ENCODE results near the gene ZNF71.
A peak's percentile ranks its signal among the peaks of the same experiment; 100 is the strongest.
"Not testable (repeated sequence)": the region's sequence is repeated elsewhere in the genome, so short reads cannot be mapped to it uniquely, and the experiment has no call there.

The ZNF71 gene

DNA sequence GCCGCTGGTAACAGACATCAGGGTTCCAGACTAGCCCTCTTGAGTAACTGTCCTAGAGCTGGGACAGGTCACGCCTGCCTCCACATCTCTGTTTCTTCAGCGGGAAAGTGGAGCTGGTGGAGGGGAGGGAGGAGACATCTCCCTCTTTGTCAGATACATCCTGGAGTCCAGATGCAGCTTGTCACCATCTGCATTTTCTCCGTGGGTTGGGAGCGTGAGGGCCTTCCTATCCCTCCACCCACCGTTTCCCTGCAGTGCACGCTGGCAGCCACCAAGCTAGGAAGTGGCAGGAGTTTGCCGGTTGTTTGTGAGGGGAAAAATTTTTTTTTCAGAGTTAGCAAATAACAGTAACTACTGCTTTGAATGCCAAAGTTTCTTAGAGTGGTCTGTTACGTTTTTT, 27.9 kb downstream of the ZNF71 start:
- no peak for DNase-seq

DNA sequence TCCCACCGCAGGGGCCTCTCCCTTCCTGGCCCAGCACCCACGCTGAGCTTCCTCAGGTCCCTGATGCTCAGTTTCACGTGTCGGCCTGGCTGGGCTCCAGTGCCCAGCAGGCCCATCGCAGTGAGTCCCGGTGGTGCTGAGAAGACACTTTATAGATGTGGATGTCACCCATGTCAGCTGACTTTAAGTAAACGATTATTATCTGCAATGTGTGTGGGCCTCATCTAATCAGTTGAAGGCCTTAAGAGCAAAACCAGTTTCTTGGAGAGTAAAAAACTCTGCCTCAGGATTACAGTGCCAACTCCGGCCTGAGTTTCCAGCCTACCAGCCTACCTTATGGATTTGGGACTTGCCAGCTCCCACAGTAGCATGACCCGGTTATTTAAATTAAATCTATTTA, 30.6 kb downstream of the ZNF71 start:
- no peak for DNase-seq

DNA sequence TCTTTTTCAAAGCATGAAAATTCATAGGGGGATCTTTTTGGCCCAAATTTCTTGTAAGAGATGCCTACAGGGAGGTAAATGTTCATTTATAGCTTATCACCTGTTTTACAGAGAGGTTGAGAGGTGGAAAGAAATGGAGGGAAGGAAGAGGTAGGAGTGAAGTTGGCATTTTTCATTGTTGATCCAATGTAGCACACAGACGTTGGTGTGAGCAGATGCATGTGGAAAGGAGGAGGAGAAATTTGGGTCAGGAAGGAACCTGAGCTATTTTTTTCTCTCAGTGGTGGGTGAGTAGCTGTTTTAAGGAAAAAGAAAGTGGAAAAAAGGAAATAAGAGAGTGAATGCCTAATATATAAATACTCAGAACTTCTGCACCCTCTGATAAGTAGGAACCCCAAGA, 37.9 kb downstream of the ZNF71 start:
- no peak for DNase-seq

DNA sequence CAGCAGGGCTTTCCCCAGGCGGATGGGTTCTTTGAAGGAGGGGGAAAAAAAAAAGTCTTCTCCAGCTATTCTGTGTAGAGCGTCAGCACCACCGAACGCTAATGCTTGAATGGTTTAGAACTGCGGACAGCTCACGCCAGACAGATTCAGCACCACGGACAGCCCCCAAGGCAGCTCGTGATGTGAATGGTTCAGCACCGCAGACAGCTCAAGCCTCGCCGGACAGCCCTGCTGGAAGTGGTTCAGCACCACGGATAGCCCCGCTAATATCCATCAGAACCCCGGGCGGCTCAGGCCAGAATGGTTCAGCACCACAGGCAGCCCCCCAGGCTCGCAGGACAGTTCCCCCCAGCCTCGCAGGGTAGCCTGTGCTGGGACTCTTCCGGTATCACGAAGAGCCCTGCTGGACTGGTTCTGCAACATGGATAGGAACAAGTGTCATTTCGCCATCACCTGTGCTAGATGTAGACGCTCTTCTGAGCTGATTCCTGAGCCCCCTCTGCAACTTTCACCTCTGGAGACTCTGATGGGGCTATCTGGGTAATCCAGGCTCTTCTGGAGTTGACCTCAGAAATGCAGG, 43.0 kb downstream of the ZNF71 start:
- peak in 1 of 2 donors; percentile 14 for DNase-seq

DNA sequence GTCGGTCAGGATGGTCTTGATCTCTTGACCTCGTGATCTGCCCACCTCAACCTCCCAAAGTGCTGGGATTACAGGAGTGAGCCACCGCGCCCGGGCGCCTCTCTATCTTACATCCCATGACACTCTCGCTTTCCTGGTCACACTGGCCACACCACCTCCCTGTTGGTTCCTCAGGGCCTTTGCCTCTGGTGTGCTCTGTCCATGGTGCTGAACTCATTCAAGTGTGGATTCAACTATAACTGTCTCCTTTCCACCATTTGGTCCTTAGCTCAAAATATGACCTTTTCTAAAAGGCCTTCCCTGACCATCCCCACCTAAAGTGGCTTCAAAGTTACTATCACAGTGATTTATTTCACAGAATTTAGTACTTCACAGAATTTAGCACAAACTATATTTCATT, 44.1 kb downstream of the ZNF71 start:
- no peak for DNase-seq

DNA sequence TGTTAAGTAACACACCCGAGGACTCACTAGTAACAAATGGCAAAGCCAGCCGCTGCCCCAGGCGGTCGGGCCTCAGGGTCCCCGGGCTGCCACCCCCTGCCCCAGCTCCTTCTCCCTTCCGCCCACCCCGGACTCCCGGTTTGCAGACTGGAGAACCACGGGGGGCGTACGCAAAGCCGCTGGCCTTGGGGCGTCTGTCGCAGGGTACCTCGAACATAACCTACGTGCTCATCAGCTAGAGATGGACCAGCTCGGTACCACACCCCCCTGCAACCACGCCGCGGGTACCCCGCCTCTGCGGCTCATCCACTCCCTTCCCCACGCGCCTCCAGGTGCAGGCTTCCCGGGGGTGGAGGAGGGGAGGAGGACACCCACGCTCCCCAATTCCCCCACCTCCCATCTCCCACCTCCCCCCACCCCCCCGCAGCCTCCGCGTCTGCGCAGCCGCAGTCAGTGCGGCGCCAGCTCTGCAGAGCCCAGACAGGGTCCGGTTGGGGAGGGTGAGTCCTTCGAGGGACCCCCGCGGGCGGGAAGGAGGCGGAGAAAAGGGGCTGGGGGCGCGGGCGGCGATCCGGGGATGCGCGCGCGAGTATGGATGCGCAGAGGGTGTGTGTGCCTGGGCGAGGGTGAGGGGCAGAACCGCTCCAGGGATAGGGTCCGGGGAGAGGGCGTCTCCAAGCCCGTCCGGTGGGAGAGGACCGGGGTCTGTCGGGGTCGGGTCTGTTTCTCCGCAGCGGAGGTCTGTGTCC, 47.8 kb downstream of the ZNF71 start, which contains the start of gene SMIM17:
Gene SMIM17 (plus strand): TSS at position 449 of the 749 bp plus-strand sequence. CDS start 2,509 bp downstream, outside the sequence.
- no peak for DNase-seq

DNA sequence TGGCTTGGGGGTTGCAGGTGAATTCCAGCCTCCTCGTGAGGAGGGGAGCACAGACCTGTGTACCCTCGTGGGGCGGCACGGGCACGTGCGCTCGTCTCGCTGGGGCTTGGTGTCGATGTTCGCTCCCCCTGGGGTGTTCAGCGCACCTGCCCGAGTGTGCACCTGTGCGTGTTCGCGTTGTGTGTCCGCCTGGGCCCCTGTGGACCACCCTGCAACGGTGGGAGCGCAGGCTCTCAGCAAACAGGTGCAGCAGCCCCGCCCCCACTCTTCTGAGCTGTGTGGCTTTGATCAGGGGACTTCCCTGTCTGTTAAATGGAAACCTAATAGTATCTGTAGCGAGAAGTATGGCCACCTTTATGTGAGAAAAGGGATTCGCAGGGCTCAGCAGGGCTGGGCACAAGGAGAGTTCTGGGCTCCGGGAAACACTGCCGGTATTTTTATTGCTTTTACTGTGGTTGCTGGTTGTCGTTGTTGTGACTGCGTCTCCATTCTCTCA, 48.4 kb downstream of the ZNF71 start:
- no peak for DNase-seq

DNA sequence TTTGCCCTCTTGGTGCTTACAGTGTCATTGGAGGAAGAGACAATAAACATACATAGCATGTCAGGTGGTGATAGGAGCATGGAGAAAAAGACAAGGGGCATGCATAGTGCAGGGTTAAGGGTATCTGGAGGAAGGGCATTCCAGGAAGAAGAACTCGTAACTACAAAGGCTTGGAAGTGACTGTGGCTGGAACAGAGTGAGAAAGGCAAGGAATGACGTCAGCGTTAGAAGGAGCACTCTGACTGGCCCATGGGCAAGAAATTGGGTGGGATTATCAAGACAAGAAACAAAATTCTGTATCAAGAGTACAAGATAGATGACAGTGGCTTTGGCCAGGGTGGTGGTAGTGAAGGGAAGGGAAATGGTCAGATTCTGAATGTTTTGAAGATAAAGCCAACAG, 59.0 kb downstream of the ZNF71 start:
- DNase-seq = no peak

DNA sequence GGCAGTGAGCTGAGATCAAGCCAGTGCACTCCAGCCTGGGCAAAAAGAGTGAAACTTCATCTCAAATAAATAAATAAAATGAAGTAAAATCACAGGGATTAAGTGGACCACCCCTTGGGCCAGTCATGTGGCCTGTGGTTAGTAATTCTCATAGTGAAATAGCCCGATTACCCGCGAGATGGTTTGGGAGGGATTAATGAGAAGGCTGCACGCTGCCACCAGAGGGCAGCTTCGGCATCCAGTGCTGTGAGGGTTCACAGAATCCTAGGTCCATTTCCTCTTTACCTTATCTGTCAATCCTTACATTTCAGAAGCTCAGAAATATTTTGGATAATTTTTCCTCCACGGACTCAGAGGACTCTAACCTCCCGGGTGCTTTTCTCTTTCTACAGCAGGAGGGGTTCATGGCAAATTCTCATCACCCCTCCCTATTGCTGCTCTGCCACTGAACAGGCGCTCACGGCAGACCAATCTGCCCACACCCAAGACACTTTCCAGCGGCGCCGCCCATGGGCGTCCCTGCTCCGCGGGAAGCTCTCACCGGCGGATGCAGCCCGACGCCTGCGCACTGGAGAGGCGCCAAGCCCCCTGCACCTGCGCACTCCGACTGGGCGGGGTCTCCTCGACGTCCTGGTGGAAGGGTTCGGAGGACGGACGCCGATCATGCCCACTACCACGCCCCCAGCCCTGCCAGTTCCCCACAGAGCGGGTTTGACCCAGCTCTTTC, 65.4 kb downstream of the ZNF71 start:
- DNase-seq = no peak

DNA sequence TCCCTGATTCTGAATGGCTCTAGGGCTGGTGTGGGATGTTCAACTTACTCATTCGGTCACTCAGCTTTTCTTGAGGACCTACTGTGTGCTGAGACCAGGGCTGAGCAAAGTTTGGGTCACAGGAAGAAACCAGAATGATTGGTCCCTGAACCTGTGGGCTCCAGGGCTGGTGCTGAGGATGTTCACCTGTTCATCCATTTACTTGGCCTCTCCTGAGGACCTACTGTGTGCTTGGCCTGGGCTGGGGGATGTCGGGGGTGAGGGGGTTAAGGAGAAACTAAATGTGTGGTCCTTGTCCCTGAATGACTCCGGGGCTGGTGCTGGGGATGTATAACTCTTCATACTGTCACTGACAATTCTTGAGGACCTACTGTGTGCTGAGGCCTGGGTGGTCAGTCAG, 66.1 kb downstream of the ZNF71 start:
- DNase-seq = no peak

DNA sequence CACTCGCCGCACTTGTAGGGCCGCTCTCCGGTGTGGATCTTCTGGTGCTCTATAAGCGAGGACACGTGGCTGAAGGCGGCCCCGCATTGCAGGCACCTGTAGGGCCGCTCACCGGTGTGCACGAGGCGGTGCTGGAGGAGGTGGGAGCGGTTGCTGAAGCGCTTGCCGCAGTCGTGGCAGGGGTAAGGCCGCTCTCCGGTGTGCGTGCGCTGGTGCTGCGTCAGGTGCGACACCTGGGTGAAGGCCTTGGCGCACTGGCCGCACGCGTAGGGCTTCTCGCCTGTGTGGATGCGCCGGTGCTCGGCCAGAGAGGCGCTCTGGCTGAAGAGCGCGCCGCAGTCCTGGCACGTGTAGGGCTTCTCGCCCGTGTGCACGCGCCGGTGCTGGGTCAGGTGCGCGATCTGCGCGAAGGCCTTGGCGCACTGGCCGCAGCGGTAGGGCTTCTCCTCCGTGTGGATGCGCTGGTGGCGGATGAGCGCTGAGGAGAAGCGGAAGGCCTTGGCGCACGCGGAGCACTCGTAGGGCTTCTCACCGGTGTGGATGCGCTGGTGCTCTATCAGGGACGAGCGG, 68.9 kb downstream of the ZNF71 start:
- no peak for DNase-seq

DNA sequence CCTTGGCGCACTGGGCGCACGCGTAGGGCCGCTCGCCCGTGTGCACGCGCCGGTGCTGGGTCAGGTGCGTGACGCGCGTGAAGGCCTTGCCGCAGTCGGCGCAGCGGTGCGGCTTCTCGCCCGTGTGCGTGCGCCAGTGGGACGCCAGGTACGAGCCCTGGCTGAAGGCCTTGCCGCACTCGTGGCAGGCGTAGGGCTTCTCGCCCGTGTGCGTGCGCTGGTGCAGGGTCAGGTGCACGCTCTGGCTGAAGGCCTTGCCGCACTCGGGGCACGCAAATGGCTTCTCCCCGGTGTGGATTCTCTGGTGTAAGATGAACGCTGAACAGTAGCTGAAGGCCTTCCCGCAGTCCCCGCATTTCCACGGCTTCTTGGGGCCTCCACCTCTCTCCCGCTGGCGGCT, 69.4 kb downstream of the ZNF71 start:
- DNase-seq = no peak

DNA sequence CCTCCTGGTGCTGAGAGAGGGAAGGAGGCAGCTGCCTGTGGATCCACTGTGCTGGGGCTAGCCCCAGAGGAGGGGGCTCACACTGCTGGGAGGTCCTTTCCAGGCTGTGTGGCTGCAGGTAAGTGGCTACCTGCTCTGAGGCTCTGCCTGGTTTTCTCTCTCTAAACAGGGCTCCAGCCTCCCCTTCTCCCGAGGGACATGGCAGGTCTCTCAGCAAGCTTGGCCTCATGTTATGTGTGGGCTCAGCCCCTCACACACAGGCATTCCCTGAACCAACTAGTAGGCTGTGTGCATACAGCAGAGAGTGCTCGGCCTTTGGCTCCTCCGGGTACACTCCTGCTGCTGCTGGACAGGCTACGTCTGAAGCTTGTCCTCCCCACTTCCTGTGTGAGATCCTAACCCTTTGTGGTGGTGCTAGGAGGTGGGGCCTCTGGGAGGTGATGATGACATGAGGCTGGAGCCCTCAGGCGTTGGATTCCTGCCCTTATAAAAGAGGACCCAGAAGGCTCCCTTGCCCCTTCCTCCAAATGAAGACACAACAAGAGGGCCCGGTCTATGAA, 72.3 kb downstream of the ZNF71 start:
- DNase-seq = no peak

DNA sequence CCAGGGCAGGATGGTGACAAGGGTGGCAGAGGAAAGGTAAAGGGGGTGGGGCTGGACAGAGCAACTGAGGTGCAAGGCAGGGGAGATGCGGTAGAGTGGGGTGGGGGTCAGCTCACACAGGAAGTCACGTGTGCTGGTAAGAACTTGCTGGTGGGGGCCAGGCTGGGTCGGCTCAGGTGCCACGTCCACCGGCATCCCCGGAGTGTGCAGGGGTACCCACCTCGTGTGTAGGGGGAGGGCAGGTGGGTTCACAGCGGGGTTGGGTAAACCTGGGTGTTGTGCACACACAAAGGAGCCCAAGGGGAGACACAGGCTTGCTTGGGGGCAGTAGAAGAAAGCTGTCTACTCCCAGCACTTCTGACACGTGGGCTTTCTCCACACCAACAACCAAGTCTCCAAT, 73.6 kb downstream of the ZNF71 start:
- no peak for DNase-seq

DNA sequence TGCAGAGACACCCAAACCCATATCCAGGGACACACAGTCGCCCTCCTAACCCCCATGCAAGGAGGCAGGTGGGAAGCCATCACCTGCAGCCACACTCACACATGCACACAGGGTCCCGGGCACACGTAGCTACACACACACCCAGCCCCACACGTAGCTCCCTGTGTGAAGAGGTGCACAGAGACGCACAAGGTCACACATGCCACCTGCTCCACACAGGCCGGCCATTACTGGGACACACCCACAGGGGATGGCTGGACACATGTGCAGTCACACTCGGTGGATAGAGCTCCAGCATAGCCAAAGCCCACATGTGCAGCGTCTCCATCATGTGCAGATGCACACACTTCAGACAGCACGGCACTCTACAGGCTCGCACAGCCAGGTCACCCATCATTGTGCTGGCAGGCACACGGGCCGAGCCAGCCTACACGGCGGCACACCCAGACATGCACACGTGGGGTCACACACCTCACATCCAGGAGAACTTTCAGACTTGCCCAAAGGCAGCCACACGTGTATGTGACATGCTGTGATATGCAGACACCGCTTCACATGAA, 75.4 kb downstream of the ZNF71 start:
- DNase-seq = no peak

DNA sequence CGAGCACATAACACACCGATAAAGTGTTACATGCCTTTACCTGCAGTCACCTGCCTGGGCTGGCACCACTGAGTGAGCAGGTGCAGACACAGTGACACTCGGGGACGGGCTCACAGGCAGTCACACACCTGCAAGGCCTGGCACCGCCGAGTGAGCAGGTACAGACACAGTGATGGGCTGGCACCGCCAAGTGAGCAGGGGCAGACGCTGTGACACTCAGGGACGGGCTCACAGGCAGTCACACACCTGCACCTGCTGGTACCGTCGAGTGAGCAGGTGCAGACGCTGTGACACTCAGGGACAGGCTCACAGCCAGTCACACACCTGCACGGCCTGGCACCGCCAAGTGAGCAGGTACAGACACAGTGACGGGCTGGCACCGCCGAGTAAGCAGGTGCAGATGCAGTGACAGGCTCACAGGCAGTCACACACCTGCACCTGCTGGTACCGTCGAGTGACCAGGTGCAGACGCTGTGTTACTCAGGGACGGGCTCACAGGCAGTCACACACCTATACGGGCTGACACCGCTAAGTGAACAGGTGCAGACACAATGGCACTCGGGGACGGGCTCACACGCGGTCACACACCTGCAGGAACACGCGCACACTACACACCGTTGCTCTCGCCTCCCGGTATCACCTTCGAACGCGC, 76.0 kb downstream of the ZNF71 start:
- no peak for DNase-seq

DNA sequence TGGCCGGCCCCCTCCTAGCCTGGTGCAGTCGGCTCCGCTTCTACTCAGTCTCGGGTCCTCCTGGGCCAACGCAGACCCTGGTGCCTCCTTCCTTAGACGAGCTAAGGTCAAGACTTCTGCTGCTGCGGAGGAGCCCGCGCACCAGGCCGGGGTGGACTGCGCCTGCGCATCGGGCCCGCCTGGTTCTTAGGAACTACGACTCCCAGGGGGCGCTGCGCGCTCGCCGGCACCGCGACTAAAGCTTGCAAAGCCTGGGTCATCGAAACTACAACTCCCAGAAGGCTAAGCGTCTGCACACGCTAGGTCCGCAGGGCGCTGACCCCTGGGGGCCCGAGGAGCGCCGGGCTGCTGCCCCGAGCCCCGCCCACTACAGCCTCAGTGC, 76.5 kb downstream of the ZNF71 start, which contains the start of gene ZNF835:
Gene ZNF835 (minus strand): TSS at position 145 of the 382 bp plus-strand sequence. CDS start 6,559 bp downstream, outside the sequence.
- DNase-seq = peak; percentile 87 to 88

DNA sequence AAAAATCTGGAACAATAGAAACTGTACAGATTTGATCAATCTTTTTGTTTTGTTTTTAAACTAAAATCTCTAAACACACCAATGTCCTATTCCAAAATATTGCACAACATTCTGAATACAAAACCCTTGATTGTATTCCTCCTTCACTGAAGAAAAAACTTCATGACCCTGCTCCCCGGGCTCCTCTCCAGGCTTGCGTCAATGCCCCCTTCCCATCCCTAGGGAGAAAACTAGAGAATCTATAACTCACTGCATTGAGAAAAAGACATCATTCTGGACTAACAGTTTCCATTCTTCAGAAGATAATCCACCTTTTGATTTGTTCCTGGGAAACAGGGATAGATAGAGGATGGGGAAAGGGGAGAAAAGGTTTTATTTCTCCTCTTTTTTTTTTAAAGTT, 77.5 kb downstream of the ZNF71 start:
- DNase-seq = not testable (repeated sequence)
